H1 (cell line): ENCODE measurements around the gene UVSSA. TPM values are rescaled to one million over a fixed set of nuclear protein-coding genes. Genes with fewer than 3 reads are reported as not detected.

ENCODE experiments used
- CTCF ChIA-PET: fragments of 300-600 bp; sonication (Branson Sonifier 250); formaldehyde crosslinking; loops from one replicate; lab custom pipeline; 2021; ENCODE audit not compliant: partially characterized antibody; lab: Charles Lee
- POLR2A ChIA-PET: fragments of 300-600 bp; sonication (Branson Sonifier 250); formaldehyde crosslinking; loops from one replicate; lab custom pipeline; 2021; ENCODE audit warnings: inconsistent platforms; ENCODE audit not compliant: partially characterized antibody; lab: Charles Lee
- DNase-seq, 2 experiments: peaks; one replicate each; pipeline versions ENCODE4 v3.0.0 to v3.0.0-alpha.2; 2010 to 2022; ENCODE audit warnings: low spot score in 2 of 2, low read depth in 1 of 2, mixed read lengths in 1 of 2
- FAIRE-seq: peaks from 2 replicates; lab custom pipeline; 2011; peaks lifted over from hg19 to GRCh38; lab: Jason Lieb, UNC
- H2AFZ ChIP-seq: 2 replicates; pipeline ENCODE4 v1.8.1; 2012; ENCODE audit warnings: low read length, inconsistent platforms
- H2AK5ac ChIP-seq: 2 replicates; pipeline ENCODE4 v1.6.1; 2013; ENCODE audit warnings: low read depth, low read length
- H2BK120ac ChIP-seq: replicated peaks from 2 replicates; pipeline ENCODE3; 2013; ENCODE audit warnings: low read depth, low read length, inconsistent platforms
- H2BK12ac ChIP-seq: 2 replicates; pipeline ENCODE4 v1.6.1; 2013; ENCODE audit warnings: low read depth, low read length
- H2BK15ac ChIP-seq: 2 replicates; pipeline ENCODE4 v1.6.1; 2013; ENCODE audit warnings: low read length
- H2BK20ac ChIP-seq: 2 replicates; pipeline ENCODE4 v1.6.1; 2013; ENCODE audit warnings: low read length
- H2BK5ac ChIP-seq: 2 replicates; pipeline ENCODE4 v1.6.1; 2013; ENCODE audit warnings: low read depth, low read length
- H3K14ac ChIP-seq: 2 replicates; pipeline ENCODE4 v1.6.1; 2013; ENCODE audit warnings: inconsistent platforms; ENCODE audit not compliant: insufficient read length
- H3K18ac ChIP-seq: 2 replicates; pipeline ENCODE4 v1.6.1; 2013; ENCODE audit warnings: low read length; ENCODE audit errors: extremely low read depth
- H3K23ac ChIP-seq: 2 replicates; pipeline ENCODE4 v1.6.1; 2013; ENCODE audit warnings: inconsistent platforms; ENCODE audit not compliant: insufficient read length
- H3K23me2 ChIP-seq: 2 replicates; pipeline ENCODE4 v1.6.1; 2013; ENCODE audit warnings: low read depth, low read length
- H3K27ac ChIP-seq: 2 replicates; pipeline ENCODE4 v1.6.1; 2011; ENCODE audit warnings: low read depth, low read length, inconsistent platforms
- H3K27me3 ChIP-seq, 4 experiments: replicated peaks in 1 of 4; 1 replicate in 1 of 4; 2 replicates in 3 of 4; pipeline versions ENCODE4 v1.6.1 to v1.8.1; 2011 to 2013; ENCODE audit warnings: low read length in 3 of 4, mild to moderate bottlenecking in 3 of 4, inconsistent platforms in 2 of 4, mixed read lengths in 2 of 4, moderate library complexity in 1 of 4; ENCODE audit not compliant: control insufficient read depth in 3 of 4, insufficient read depth in 3 of 4; ENCODE audit errors: extremely low read depth in 1 of 4
- H3K36me3 ChIP-seq, 4 experiments: 2 replicates each; pipeline versions ENCODE4 v1.6.1 to v1.8.1; 2011 to 2013; ENCODE audit warnings: mild to moderate bottlenecking in 4 of 4, low read length in 3 of 4, moderate library complexity in 2 of 4, control low read depth in 1 of 4, inconsistent platforms in 1 of 4; ENCODE audit not compliant: insufficient read depth in 4 of 4, control insufficient read depth in 2 of 4
- H3K4ac ChIP-seq: replicated peaks from 2 replicates; pipeline ENCODE3; 2013; ENCODE audit warnings: low read length, low read depth, mixed read lengths, inconsistent platforms; ENCODE audit not compliant: insufficient read length
- H3K4me1 ChIP-seq, 4 experiments: replicated peaks in 1 of 4; 1 replicate in 1 of 4; 2 replicates in 3 of 4; pipeline versions ENCODE4 v1.6.1 to v1.8.1; 2011 to 2013; ENCODE audit warnings: low read length in 3 of 4, inconsistent platforms in 2 of 4, mixed read lengths in 1 of 4; ENCODE audit not compliant: insufficient read depth in 4 of 4, control insufficient read depth in 3 of 4
- H3K4me2 ChIP-seq, 2 experiments: 2 replicates each; pipeline versions ENCODE4 v1.6.1 to v1.8.1; 2011 to 2013; ENCODE audit warnings: low read depth in 2 of 2, low read length in 2 of 2, control low read depth in 1 of 2, inconsistent platforms in 1 of 2, mild to moderate bottlenecking in 1 of 2; ENCODE audit not compliant: insufficient read depth in 1 of 2
- H3K4me3 ChIP-seq, 4 experiments: fragments of 200-600, 300-600 bp in 1 of 4; sonication (generic), shearing (Covaris generic), sonication (Bioruptor Twin) in 1 of 4; 2 replicates each; pipeline versions ENCODE4 v1.5.1 to v1.8.1; 2011 to 2016; ENCODE audit warnings: low read length in 4 of 4, low read depth in 3 of 4, control low read depth in 2 of 4, inconsistent platforms in 2 of 4, mild to moderate bottlenecking in 2 of 4, mixed read lengths in 1 of 4, moderate library complexity in 1 of 4; ENCODE audit not compliant: insufficient read depth in 2 of 4; ENCODE audit errors: extremely low read depth in 1 of 4
- H3K56ac ChIP-seq: replicated peaks from 2 replicates; pipeline ENCODE3; 2013; ENCODE audit warnings: low read depth, mild to moderate bottlenecking, mixed read lengths, low read length, inconsistent platforms; ENCODE audit not compliant: insufficient read length
- H3K79me1 ChIP-seq: 2 replicates; pipeline ENCODE4 v1.6.1; 2013; ENCODE audit warnings: low read depth, low read length, control low read depth
- H3K79me2 ChIP-seq, 2 experiments: 2 replicates each; pipeline versions ENCODE4 v1.6.1 to v1.8.1; 2012 to 2013; ENCODE audit warnings: low read length in 2 of 2, mild to moderate bottlenecking in 2 of 2, inconsistent platforms in 1 of 2; ENCODE audit not compliant: insufficient read depth in 2 of 2, control insufficient read depth in 1 of 2
- H3K9ac ChIP-seq, 4 experiments: replicated peaks in 1 of 4; 1 replicate in 1 of 4; 2 replicates in 3 of 4; pipeline versions ENCODE4 v1.6.1 to v1.8.1; 2011 to 2013; ENCODE audit warnings: low read depth in 3 of 4, low read length in 3 of 4, control low read depth in 2 of 4, mild to moderate bottlenecking in 2 of 4, moderate library complexity in 2 of 4, inconsistent platforms in 1 of 4; ENCODE audit errors: extremely low read depth in 1 of 4
- H3K9me3 ChIP-seq, 2 experiments: 2 replicates each; pipeline versions ENCODE4 v1.6.1 to v1.8.1; 2012 to 2013; ENCODE audit warnings: mild to moderate bottlenecking in 2 of 2, moderate library complexity in 2 of 2, control low read depth in 1 of 2, inconsistent platforms in 1 of 2, low read depth in 1 of 2, low read length in 1 of 2, mixed read lengths in 1 of 2; ENCODE audit not compliant: insufficient read depth in 2 of 2
- H4K20me1 ChIP-seq, 2 experiments: replicated peaks in 1 of 2; 2 replicates each; pipeline versions ENCODE3 to v1.8.1; 2011 to 2013; ENCODE audit warnings: inconsistent platforms in 2 of 2, low read length in 2 of 2, mild to moderate bottlenecking in 1 of 2; ENCODE audit not compliant: insufficient read depth in 2 of 2, control insufficient read depth in 1 of 2
- H4K5ac ChIP-seq: 2 replicates; pipeline ENCODE4 v1.6.1; 2013; ENCODE audit warnings: low read length, low read depth, mixed read lengths, inconsistent platforms; ENCODE audit not compliant: insufficient read length
- H4K8ac ChIP-seq: 2 replicates; pipeline ENCODE4 v1.8.0; 2013; ENCODE audit warnings: mild to moderate bottlenecking, moderate library complexity, low read length, inconsistent platforms; ENCODE audit not compliant: insufficient read depth; ENCODE audit errors: extremely low read depth
- H4K91ac ChIP-seq: replicated peaks from 2 replicates; pipeline ENCODE3; 2013; ENCODE audit warnings: low read length, mixed read lengths, inconsistent platforms; ENCODE audit not compliant: insufficient read length
- EZH2 ChIP-seq: fragments of 200-600 bp; sonication (generic); IDR thresholded peaks from 2 replicates; pipeline ENCODE4 v1.7.1; 2012; ENCODE audit warnings: low read depth, mild to moderate bottlenecking, moderate library complexity, low read length, inconsistent platforms; ENCODE audit not compliant: severe bottlenecking
- HDAC2 ChIP-seq, 2 experiments: fragments of 300-600 bp in 1 of 2; sonication (generic) in 1 of 2; IDR thresholded peaks; 2 replicates each; pipeline ENCODE4 v1.6.1; 2011 to 2012; ENCODE audit warnings: low read depth in 2 of 2, low read length in 2 of 2, mild to moderate bottlenecking in 2 of 2, moderate library complexity in 2 of 2, borderline replicate concordance in 1 of 2, inconsistent platforms in 1 of 2
- RBBP5 ChIP-seq: IDR thresholded peaks from 2 replicates; pipeline ENCODE4 v1.7.1; 2012; ENCODE audit warnings: low read depth, mild to moderate bottlenecking, inconsistent platforms, low read length, moderate library complexity, borderline replicate concordance
- SIN3A ChIP-seq, 2 experiments: IDR thresholded peaks in 1 of 2; conservative IDR thresholded peaks in 1 of 2; 2 replicates each; pipeline ENCODE4 v1.6.1; 2011 to 2012; ENCODE audit warnings: low read length in 2 of 2, improper control_type of control experiment in 1 of 2, low read depth in 1 of 2, mild to moderate bottlenecking in 1 of 2
- WGBS, 2 experiments: shearing (Covaris generic) in 1 of 2; methylation state at CpG; one replicate each; pipeline versions ENCODE4 v1.1.6 to v1.1.7; 2013 to 2015; ENCODE audit warnings: low lambda C conversion rate in 2 of 2, mixed read lengths in 2 of 2, inconsistent platforms in 1 of 2, low coverage in 1 of 2, missing lambda C conversion rate in 1 of 2; ENCODE audit not compliant: insufficient replicate concordance in 2 of 2, insufficient coverage in 1 of 2, insufficient read length in 1 of 2; ENCODE audit errors: extremely low coverage in 1 of 2, missing lambda C conversion rate in 1 of 2; 5-methylcytosine and 5-hydroxymethylcytosine counted together
- polyA plus RNA-seq, 7 experiments: library from polyadenylated mRNA; depleted of rRNA in 3 of 7; stranded (reverse) in 5 of 7; unstranded in 2 of 7; fragments of >200 nt in 5 of 7; fragments of 200-250 nt in 2 of 7; gene quantifications; 1 replicate in 5 of 7; 2 replicates in 1 of 7; 4 replicates in 1 of 7; pipeline versions ENCODE4 v1.2.1 to v1.2.3, GENCODE V29; 2011 to 2013; ENCODE audit warnings: missing spikeins in 2 of 7, mixed read lengths in 2 of 7
- total RNA-seq: library from RNA; stranded (reverse); fragmentation: NEBNext Ultra II Directional; extraction: Animal tissue kit (Norgen Biotek cat#: 25700); gene quantifications from 2 replicates; pipeline ENCODE4 v1.2.1, GENCODE V29; 2021

Gene UVSSA
- total and polyA plus RNA-seq, 2 of the 8 experiments (the other 6 are each of a cell fraction or from before 2014, with no cell fraction given) = 14.5 to 19.4 TPM

DNA sequence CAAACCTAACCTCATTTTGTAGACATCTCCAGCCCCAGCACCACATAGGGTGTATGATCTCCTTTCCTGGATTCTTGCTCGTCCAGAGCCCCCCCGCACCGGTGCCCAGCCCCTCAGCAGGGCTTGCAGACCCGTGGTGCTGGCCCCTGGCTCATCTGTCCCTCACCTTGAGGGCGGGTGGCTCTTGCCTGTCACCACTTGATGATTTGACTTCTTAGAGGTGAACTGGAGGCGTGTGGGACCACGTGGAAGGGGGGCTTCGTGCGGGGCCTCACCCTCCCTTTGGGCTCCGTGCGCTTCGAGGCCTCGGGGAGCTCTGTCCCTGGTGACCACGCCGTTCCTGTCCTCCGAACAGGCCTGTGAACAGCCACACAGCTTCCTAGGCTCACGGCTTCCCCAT lies 15.5 kb downstream of the UVSSA start:
- 90% methylated on average over 17 of the region's 17 CpGs; no CpG with 5 or more reads in 1 of the 2 experiments for WGBS, 2 experiments
- Histone ChIP-seq H3K4me2 (no peak overlapping the region), H3K4ac (no peak overlapping the region), H3K79me1 (no peaks in the 10 kb centered on the region; the same call in 1 of the 2 replicates), H2AFZ (no peak overlapping the region), H3K4me1 (no peaks in the 10 kb centered on the region; a peak in 1 of 7 replicates), H4K20me1 (peaks cover 3 to 11% of the 10 kb centered on the region in 2 experiments), H3K36me3 (peaks cover 0 to 10% (median 0%) of the 10 kb centered on the region in 4 experiments; a peak in 1 of 8 replicates), H3K27ac (no peak overlapping the region), H3K27me3 (no peaks in the 10 kb centered on the region), H4K91ac (no peak overlapping the region), H3K18ac (no peak overlapping the region), H3K9ac (no peak overlapping the region), H3K23me2 (no peaks in the 10 kb centered on the region), H3K4me3 (no peak overlapping the region), H2BK120ac (no peak overlapping the region), H4K8ac (peak overlapping the region; percentile 85; the same call in 1 of the 2 replicates), H2BK12ac (no peak overlapping the region), H3K23ac (no peak overlapping the region), H2BK15ac (no peak overlapping the region), H2BK20ac (no peak overlapping the region), H3K56ac (no peak overlapping the region), H3K79me2 (no peaks in the 10 kb centered on the region), H4K5ac (no peak overlapping the region), H2BK5ac (no peak overlapping the region), H3K9me3 (no peaks in the 10 kb centered on the region), H3K14ac (no peak overlapping the region), H2AK5ac (no peak overlapping the region)
- CTCF ChIA-PET = interaction anchor here (0.6 to 1.3 kb wide), 2 partner anchors 10 to 486 kb away, joined by 3 read pairs; no protein-coding TSS in a partner anchor
- FAIRE-seq = no peak
- POLR2A ChIA-PET = no interaction called here
- DNase-seq = no peak
- TF ChIP-seq HDAC2 (IDR thresholded peaks at IDR 0.05; ENCODE audit: borderline replicate concordance in 1 of 2, low read depth in 2 of 2, low read length in 2 of 2) (no peak), RBBP5 (no peak), EZH2 (no peak), SIN3A (conservative IDR thresholded peaks at IDR 0.05 in 1 of 2, IDR thresholded peaks at IDR 0.05 in 1 of 2; ENCODE audit: low read depth in 1 of 2, low read length in 2 of 2) (no peak)
